Prostate gland (tissue), 2 donors: ENCODE results near the gene CLSTN1.

Experiments
- CTCF ChIP-seq, 4 experiments: fragments of 200-600 bp in 2 of 4; fragments of 450-650 bp in 2 of 4; sonication (generic) in 2 of 4; IDR thresholded peaks; 1 replicate in 3 of 4; 2 replicates in 1 of 4; pipeline ENCODE4 v1.5.1; 2016 to 2019; ENCODE audit warnings: antibody characterized with exemption in 4 of 4, mild to moderate bottlenecking in 2 of 4, moderate library complexity in 2 of 4
- POLR2A ChIP-seq: fragments of 450-650 bp; IDR thresholded peaks from one replicate; pipeline ENCODE4 v1.6.1; 2016; ENCODE audit warnings: antibody characterized with exemption, mild to moderate bottlenecking
- POLR2AphosphoS5 ChIP-seq: sonication (generic); formaldehyde crosslinking; IDR thresholded peaks from one replicate; pipeline ENCODE4 v1.6.1; 2017; ENCODE audit warnings: antibody characterized with exemption

- no peak for TF ChIP-seq CTCF (IDR thresholded peaks at IDR 0.05)
- TF ChIP-seq POLR2A = no peak
- no peak for TF ChIP-seq POLR2AphosphoS5
These were observed 105.6 kb downstream of the CLSTN1 start for GRCh38 chr1:9718006-9718680.
